NCI-H226 (cell line): ENCODE results near the gene DAAM2.

Experiments used
- DNase-seq: peaks from one replicate; pipeline ENCODE4 v3.0.0-alpha.2; 2015

Gene DAAM2

GRCh38 chr6:39791850-39792539, at the start of gene DAAM2:
Gene DAAM2, plus strand, starts transcription at chr6:39792376. Its CDS starts 63,927 bp downstream, at chr6:39856303.
- DNase-seq = no peak

DNA sequence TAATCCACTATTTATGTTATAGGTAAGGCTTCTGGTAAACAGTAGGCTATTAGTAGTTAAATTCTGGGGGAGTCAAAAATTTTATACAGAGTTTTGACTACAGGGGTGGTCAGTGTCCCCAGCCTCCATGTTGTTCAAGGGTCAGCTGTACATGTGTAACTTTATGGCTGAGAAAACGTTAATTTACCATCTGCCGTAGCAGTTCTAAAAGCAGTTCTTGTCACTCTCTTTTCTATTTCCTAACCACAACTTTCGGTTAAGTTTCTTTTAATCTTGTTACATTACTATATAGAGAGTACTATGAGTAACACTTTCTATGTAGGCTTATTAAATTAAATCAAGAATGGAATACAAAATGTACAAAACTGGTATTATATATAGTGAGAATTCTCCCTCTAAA, 45.4 kb upstream of the DAAM2 start:
- DNase-seq = no peak

GRCh38 chr6:39752835-39753724, 39.1 kb upstream of the DAAM2 start:
- no peak for DNase-seq

DNA sequence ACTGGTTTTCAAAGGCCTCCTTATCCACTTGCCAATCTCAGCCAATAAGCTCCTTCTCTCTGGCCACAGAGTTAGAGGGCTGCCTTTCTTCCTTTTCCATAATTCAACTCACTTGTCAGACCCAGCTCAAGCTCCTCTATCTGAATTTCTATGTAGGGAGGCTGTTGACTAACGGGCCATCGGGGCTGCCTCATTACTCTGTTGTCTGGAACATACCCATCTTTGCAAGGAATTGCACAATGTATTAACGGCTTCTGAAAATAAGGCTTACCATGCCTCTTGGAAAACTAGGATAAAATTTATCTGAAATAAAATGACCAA, 38.5 kb upstream of the DAAM2 start:
- peak; percentile 48 for DNase-seq

DNA sequence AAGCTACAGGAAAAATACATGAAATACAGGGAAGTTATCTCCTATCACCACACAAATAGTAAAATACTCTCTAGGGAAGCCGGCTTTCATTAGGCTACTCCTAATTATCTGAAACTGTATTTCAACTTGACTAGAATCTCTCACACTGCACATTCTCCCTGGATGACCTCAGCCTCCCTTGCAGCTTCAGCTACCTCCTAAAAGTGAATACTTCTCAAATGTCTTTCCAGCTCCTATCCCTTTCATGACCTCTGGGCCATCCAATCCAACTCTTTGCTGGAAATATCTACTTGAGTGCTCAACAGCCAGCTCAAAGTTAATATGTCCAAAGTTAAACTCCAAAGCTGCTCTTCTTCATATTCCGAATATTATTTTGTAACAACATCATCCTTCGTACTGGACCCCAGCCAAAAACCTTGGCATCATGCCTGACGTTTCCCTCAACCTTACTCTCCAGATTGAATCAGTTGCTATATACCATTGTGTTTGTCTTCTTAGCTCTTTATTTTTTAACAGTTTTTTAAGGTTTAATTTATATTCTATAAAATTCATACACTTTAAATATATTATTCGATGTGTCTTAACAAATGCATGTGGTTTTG, 37.6 kb upstream of the DAAM2 start:
- DNase-seq = peak; percentile 66

- DNase-seq = peak; percentile 73
These were observed 36.9 kb upstream of the DAAM2 start for GRCh38 chr6:39755231-39755630.

- no peak for DNase-seq
These were observed 35.6 kb upstream of the DAAM2 start for GRCh38 chr6:39756582-39756981.

DNA sequence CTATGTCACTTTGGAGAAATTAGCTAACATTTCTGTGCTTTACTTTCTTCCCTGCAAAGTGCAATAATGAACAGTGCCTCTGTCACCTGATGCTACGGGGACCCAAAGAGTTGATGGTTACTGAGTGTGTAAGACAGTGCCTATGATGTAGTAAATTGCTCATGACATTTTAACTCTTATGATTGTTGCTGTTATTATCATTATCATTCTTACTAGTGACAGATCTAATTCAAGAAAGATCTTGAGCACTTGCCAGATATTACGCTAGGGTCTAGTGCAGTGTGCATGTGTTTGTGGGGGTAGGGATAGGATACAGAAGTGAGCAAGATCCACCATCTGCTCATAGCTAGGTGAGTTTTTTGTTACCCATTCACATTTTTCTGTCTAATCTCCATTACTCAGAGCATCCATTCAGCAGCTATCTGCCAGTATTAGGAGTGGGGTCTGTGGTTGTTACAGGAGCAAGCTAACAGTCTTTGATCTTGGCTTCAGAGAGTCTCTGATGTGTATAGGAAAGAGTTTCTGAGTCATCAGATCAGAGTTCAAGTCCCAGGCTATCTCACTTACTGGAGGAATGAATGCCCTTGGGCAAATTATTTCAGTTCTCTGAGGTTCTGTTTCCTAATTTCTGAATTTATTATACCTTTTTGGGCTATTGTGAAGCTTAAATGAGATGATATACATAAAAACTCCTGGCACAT, 33.1 kb upstream of the DAAM2 start:
- peak; percentile 72 for DNase-seq

GRCh38 chr6:39760226-39760952, 31.8 kb upstream of the DAAM2 start:
- DNase-seq = peak; percentile 59

- no peak for DNase-seq
These were observed 26.6 kb upstream of the DAAM2 start for GRCh38 chr6:39765508-39766065.

DNA sequence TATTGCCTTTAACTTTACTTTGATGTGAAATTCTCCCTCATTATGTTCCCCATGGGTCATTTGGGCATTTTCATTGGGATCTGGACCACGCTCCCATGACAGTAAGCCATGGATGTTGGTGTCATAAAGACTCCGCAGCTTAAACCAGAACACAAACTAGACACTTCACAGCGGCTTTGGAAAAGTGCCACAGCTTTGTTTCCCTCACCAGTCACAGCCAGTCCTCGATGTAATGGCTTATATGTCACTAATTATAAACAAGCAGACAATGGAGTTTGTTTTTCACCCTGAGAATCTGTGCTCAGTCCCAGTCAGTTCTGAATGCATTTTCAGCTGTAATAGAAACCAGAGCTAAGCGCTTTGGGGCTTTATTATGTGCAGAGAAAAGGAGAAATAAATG, 23.2 kb upstream of the DAAM2 start:
- no peak for DNase-seq

DNA sequence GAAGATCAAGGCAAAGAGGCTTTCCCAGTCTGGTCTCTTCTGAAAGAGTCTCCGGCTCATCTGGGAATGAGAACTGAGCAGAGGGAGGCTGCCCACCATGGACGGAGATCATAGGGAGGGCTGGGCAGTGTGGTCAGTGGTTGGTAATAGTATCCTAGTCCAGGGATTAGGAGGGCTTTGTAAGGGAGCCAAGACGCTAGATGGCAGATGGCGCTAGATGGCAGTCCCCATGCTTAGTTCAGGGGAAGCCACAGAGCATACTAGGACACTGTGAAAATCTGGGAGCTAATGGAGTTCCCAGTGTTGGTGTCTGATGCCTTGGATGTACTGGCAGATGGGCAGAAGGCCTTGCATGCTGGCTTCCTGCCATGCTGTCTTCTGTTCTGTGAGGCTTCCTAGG, 21.7 kb upstream of the DAAM2 start:
- DNase-seq = no peak

GRCh38 chr6:39772559-39773273, 19.5 kb upstream of the DAAM2 start:
- no peak for DNase-seq

DNA sequence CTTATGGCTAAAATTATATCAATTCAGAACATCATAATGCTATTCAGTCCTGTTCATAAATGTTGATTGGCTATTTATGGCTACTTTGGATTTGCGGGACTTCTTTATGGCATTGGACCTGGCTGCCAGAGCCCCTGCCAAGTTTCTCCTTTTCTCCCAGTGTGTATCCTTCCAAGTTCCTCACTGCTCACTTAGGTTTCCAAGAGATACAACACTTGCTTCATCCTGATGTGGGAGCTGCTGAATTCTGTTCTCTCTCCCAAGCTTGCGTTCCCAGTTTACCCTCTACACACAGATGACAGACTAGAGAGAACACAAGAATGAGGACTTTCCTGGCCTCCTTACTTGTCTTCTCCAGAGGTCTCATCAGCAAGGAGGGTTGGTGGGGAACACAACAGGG, 18.4 kb upstream of the DAAM2 start:
- no peak for DNase-seq

- no peak for DNase-seq
These were observed 15.6 kb upstream of the DAAM2 start for GRCh38 chr6:39776581-39776980.

- DNase-seq = no peak
These were observed 15.0 kb upstream of the DAAM2 start for GRCh38 chr6:39777218-39777617.

- DNase-seq = no peak
These were observed 14.5 kb upstream of the DAAM2 start for GRCh38 chr6:39777661-39778060.

GRCh38 chr6:39778581-39779255, 13.5 kb upstream of the DAAM2 start:
- DNase-seq = no peak

GRCh38 chr6:39785281-39785680, 6.9 kb upstream of the DAAM2 start:
- no peak for DNase-seq

GRCh38 chr6:39786649-39787048, 5.5 kb upstream of the DAAM2 start:
- DNase-seq = no peak

- DNase-seq = no peak
These were observed 4.9 kb upstream of the DAAM2 start for GRCh38 chr6:39787322-39787721.
